Right lobe of liver (tissue), 6 donors: ENCODE data around the gene C11orf68. TPM values are rescaled to one million over a fixed set of nuclear protein-coding genes. Genes with fewer than 3 reads are reported as not detected.

Source experiments
- ATAC-seq, 4 donors: fragments of 200-7000 bp; cut with Tn5 transposase; one replicate each; pipeline ENCODE4 v1.9.1; 2020; ENCODE audit warnings: mild to moderate bottlenecking in 4 of 4, moderate library complexity in 4 of 4
- DNase-seq, 3 donors: peaks; one replicate each; pipeline ENCODE4 v3.0.0-alpha.2; 2020
- H3K27ac ChIP-seq, 3 donors: fragments of 200-600 bp; one replicate each; pipeline ENCODE4 v1.8.0; 2022
- H3K27me3 ChIP-seq, 2 donors: fragments of 200-600 bp; one replicate each; pipeline ENCODE4 v1.8.0; 2022
- H3K36me3 ChIP-seq, 4 donors: fragments of 200-600 bp; sonication (generic) in 1 of 4; one replicate each; pipeline versions ENCODE4 v1.5.1 to v1.8.0; 2017 to 2022; ENCODE audit warnings: control low read depth in 1 of 4
- H3K4me1 ChIP-seq, 4 donors: fragments of 200-600 bp; sonication (generic) in 1 of 4; one replicate each; pipeline versions ENCODE4 v1.5.1 to v1.8.0; 2017 to 2022; ENCODE audit warnings: control low read depth in 1 of 4
- H3K4me3 ChIP-seq, 3 donors: fragments of 200-600 bp; one replicate each; pipeline ENCODE4 v1.8.0; 2022
- H3K9me3 ChIP-seq, 4 donors: fragments of 200-600 bp; sonication (generic) in 1 of 4; one replicate each; pipeline versions ENCODE4 v1.5.1 to v1.8.0; 2017 to 2022; ENCODE audit warnings: control low read depth in 1 of 4
- CTCF ChIP-seq, 4 donors: fragments of 200-600 bp in 3 of 4; fragments of 450-650 bp in 1 of 4; IDR thresholded peaks; one replicate each; pipeline versions ENCODE4 v1.5.1 to v1.8.0; 2016 to 2022; ENCODE audit warnings: antibody characterized with exemption in 4 of 4, mild to moderate bottlenecking in 2 of 4
- POLR2A ChIP-seq: fragments of 450-650 bp; IDR thresholded peaks from one replicate; pipeline ENCODE4 v1.6.1; 2017; ENCODE audit warnings: antibody characterized with exemption, mild to moderate bottlenecking
- WGBS: methylation state at CpG from one replicate; pipeline ENCODE4 v1.1.6; 2018; ENCODE audit warnings: low coverage, low lambda C conversion rate; ENCODE audit not compliant: insufficient coverage; ENCODE audit errors: missing lambda C conversion rate; 5-methylcytosine and 5-hydroxymethylcytosine counted together
- intact Hi-C, 2 donors: fragments of 100-400 bp; cut with DNase I; formaldehyde crosslinking; loops; one replicate each; pipeline versions ENCODE4 v1.11.2 to v1.14.1; 2022
- total RNA-seq, 6 experiments: library from RNA; depleted of rRNA in 2 of 6; stranded (reverse); fragments of >200 nt in 2 of 6; fragmentation: NEBNext Ultra II Directional in 3 of 6; extraction: Animal tissue kit (Norgen Biotek cat#: 25700) in 3 of 6; gene quantifications; one replicate each; pipeline versions ENCODE4 v1.1.0 to v1.2.4, GENCODE V29; 2016 to 2023
- donor health status: DM: no; HTN: yes; CAD: no.
- donor health status: DM: no; HTN: no; CAD: no.
- donor health status: DM: no; HTN: no; CAD: no.
- donor health status: DM: no; HTN: yes; CAD: no.
- donor health status: DM: no; HTN: yes; CAD: no.

C11orf68 gene
- total RNA-seq, 6 experiments from 2014 or later = 6.5 to 14.0 (median 12.4) TPM

- H3K9me3 ChIP-seq = no peaks in the 10 kb centered on the region
- H3K27ac ChIP-seq = no peak overlapping the region
- H3K4me3 ChIP-seq = no peak overlapping the region
- 47% methylated on average over 3 of the region's 24 CpGs for WGBS
- peaks cover 0 to 9% (median 0%) of the 10 kb centered on the region in 4 donors for H3K4me1 ChIP-seq
- peaks cover 0 to 9% (median 5%) of the 10 kb centered on the region in 4 donors for H3K36me3 ChIP-seq
- no peaks in the 10 kb centered on the region for H3K27me3 ChIP-seq
- DNase-seq (peak in 1 of 3 donors; percentile 53), ATAC-seq (no peak)
- intact Hi-C loops = no loop called here
- TF ChIP-seq CTCF (IDR thresholded peaks at IDR 0.05) (no peak), POLR2A (no peak)
Measured at GRCh38 chr11:65869643-65870306, 49.1 kb downstream of the C11orf68 start.

- H3K27ac ChIP-seq = no peak overlapping the region
- intact Hi-C loops = no loop called here
Measured at GRCh38 chr11:65868907-65869306, 50.0 kb downstream of the C11orf68 start.

GRCh38 chr11:65868076-65868667 is 50.7 kb downstream of the C11orf68 start:
- Histone ChIP-seq H3K4me3 (no peak overlapping the region), H3K27ac (no peak overlapping the region), H3K27me3 (no peaks in the 10 kb centered on the region), H3K4me1 (peaks cover 0 to 4% (median 0%) of the 10 kb centered on the region in 4 donors), H3K9me3 (no peaks in the 10 kb centered on the region), H3K36me3 (peaks cover 0 to 23% (median 14%) of the 10 kb centered on the region in 4 donors)
- WGBS = 83% methylated on average over 1 of the region's 19 CpGs
- intact Hi-C loops = no loop called here
- ATAC-seq (no peak), DNase-seq (no peak)
- TF ChIP-seq CTCF (IDR thresholded peaks at IDR 0.05) (no peak), POLR2A (no peak)

More at GRCh38 chr11:65868907-65869306, 50.0 kb downstream of the C11orf68 start:
- Histone ChIP-seq H3K9me3 (no peaks in the 10 kb centered on the region), H3K36me3 (peaks cover 0 to 17% (median 9%) of the 10 kb centered on the region in 4 donors), H3K4me1 (peaks cover 0 to 7% (median 0%) of the 10 kb centered on the region in 4 donors), H3K4me3 (no peak overlapping the region), H3K27me3 (no peaks in the 10 kb centered on the region)
- DNase-seq (no peak), ATAC-seq (no peak)
- no peak for TF ChIP-seq CTCF (IDR thresholded peaks at IDR 0.05)
- TF ChIP-seq POLR2A = no peak
- WGBS = no CpG with 5 or more reads among the region's 3 CpGs

- Histone ChIP-seq H3K27me3 (no peaks in the 10 kb centered on the region), H3K9me3 (no peaks in the 10 kb centered on the region), H3K4me3 (no peak overlapping the region), H3K36me3 (peaks cover 0 to 28% (median 17%) of the 10 kb centered on the region in 4 donors), H3K4me1 (no peaks in the 10 kb centered on the region), H3K27ac (no peak overlapping the region)
- no peak for DNase-seq
- WGBS = 44% methylated on average over 12 of the region's 29 CpGs
- no peak for ATAC-seq
- no peak for TF ChIP-seq CTCF (IDR thresholded peaks at IDR 0.05)
- no peak for TF ChIP-seq POLR2A
- intact Hi-C loops = no loop called here
Measured at GRCh38 chr11:65867284-65868071, 51.4 kb downstream of the C11orf68 start.

Other genes with a start within 250 kb of the C11orf68 start
- gene KAT5, start 206.8 kb downstream of the C11orf68 start, total RNA-seq = 10 to 100 TPM; 17.8 to 30.4 (median 24.0) TPM
- gene RNASEH2C, start 198.3 kb downstream of the C11orf68 start, total RNA-seq = 10 to 100 TPM; 16.8 to 39.1 (median 26.1) TPM
- 10 to 100 TPM in 3 of 6 experiments, 1 to 10 TPM in 3; 5.0 to 13.5 (median 9.7) TPM for gene AP5B1, start 138.1 kb downstream of the C11orf68 start, total RNA-seq
- not detected for gene OVOL1, start 132.0 kb downstream of the C11orf68 start, total RNA-seq
- under 1 TPM in 3 of 6 experiments, not detected in 3; 0.16 to 0.37 (median 0.31) TPM for gene SNX32, start 85.1 kb downstream of the C11orf68 start, total RNA-seq
- 100 to 1,000 TPM; 219 to 503 (median 313) TPM for gene CFL1, start 60.9 kb downstream of the C11orf68 start, total RNA-seq
- gene MUS81, start 58.6 kb downstream of the C11orf68 start, total RNA-seq = 10 to 100 TPM; 14.0 to 25.6 (median 19.7) TPM
- gene EFEMP2, start 46.3 kb downstream of the C11orf68 start, total RNA-seq = 10 to 100 TPM in 1 of 6 experiments, 1 to 10 TPM in 5; 5.1 to 13.9 (median 7.8) TPM
- 1 to 10 TPM in 3 of 6 experiments, under 1 TPM in 3; 0.49 to 1.3 (median 1.0) TPM for gene CTSW, start 39.2 kb downstream of the C11orf68 start, total RNA-seq
- gene FIBP, start 30.6 kb downstream of the C11orf68 start, total RNA-seq = 10 to 100 TPM; 19.4 to 66.1 (median 23.3) TPM
- 10 to 100 TPM in 2 of 6 experiments, 1 to 10 TPM in 4; 4.9 to 19.2 (median 6.6) TPM for gene CCDC85B, start 28.4 kb downstream of the C11orf68 start, total RNA-seq
- gene FOSL1, start 18.7 kb downstream of the C11orf68 start, total RNA-seq = 1 to 10 TPM in 1 of 6 experiments, under 1 TPM in 3, not detected in 2; 0.35 to 1.2 (median 0.89) TPM
- 10 to 100 TPM; 21.8 to 50.8 (median 32.6) TPM for gene DRAP1, start 364 bp upstream of the C11orf68 start, total RNA-seq
- not detected for gene TSGA10IP, start 26.4 kb upstream of the C11orf68 start, total RNA-seq
- 10 to 100 TPM; 14.3 to 34.1 (median 20.6) TPM for gene SART1, start 42.7 kb upstream of the C11orf68 start, total RNA-seq
- 10 to 100 TPM; 11.5 to 22.1 (median 13.1) TPM for gene EIF1AD, start 83.1 kb upstream of the C11orf68 start, total RNA-seq
- gene BANF1, start 83.4 kb upstream of the C11orf68 start, total RNA-seq = 10 to 100 TPM; 30.2 to 96.9 (median 72.0) TPM
- gene CST6, start 92.9 kb upstream of the C11orf68 start, total RNA-seq = not detected
- gene CATSPER1, start 107.4 kb upstream of the C11orf68 start, total RNA-seq = not detected
- not detected for gene GAL3ST3, start 130.1 kb upstream of the C11orf68 start, total RNA-seq
- 10 to 100 TPM; 52.2 to 85.4 (median 67.2) TPM for gene SF3B2, start 133.3 kb upstream of the C11orf68 start, total RNA-seq
- 10 to 100 TPM in 4 of 6 experiments, 1 to 10 TPM in 2; 5.8 to 23.7 (median 12.5) TPM for gene PACS1, start 151.2 kb upstream of the C11orf68 start, total RNA-seq